GDM1 (cell line): ENCODE data around the gene CPN1.
A peak's percentile ranks its signal among the peaks of the same experiment; 100 is the strongest.
"Not testable (repeated sequence)": the region's sequence is repeated elsewhere in the genome, so short reads cannot be mapped to it uniquely, and the experiment has no call there.

ENCODE experiments used
- DNase-seq: peaks from one replicate; lab custom pipeline; 2025; lab: John Stamatoyannopoulos, UW

The CPN1 gene

DNA sequence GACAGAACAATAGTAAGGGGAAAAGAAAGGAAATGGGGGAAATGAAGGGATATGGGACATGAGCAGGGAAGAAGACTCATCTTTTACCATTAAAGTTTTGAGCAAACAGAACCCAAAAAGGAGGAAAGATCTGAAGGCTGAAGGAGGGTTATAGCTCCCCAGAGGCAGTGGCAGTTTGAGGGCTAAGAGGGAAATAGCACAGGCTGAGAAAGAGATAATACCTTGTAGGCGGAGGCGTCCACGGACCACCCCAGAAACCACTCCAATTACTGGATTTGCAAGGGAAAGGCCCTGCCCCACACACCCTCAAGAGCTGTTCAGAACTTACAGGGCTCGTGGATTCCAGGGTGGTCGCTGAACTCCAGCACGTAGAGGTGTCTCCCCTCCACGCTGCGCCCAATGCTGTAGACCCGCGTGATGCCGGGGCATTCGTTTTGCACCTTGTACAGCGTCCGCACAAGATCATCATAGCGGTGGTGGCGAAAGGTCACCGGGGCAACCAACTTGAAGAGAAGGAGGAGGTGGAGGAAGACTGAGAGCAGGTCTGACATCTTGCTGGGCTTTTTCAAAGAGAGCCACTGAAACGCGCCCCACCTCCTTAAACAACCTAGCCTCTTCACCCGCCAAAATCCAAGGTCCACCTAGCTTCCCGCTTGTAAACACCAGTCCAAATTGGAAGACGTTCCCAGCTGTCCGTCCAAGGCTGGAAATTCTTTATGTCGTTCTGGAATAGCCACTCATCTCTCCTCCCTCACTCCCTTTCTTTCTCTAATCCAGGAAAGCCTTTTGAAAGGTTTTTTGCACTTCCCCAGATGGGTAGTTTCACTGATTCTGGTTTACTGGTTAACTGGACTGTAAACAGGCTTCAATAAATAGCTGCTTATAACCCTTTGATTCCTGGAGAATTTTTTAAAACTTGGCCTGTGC is at the start of gene CPN1:
CPN1 (minus strand) TSS at position 795 of the 927 bp plus-strand sequence; CDS start at position 551, 244 bp downstream.
- no peak for DNase-seq

DNA sequence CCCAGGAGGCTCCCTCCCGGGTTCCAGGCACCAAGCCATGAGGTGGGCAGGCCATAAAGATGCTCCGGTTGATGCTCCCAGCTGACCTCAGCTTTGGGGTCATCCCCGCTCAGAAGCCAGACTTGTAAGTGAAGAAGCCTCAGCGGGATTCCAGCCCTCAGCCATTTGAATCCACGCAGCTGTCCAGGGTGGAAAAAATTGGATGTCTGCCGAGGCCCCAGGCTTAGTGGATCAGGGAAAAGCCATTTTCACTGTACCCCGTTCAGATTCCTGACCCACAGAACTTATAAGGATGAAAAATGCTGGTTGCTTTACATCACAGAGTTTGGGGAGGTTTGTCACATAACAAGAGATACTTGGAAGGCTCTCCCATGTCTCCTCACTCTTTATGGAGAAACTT is 49.2 kb upstream of the CPN1 start:
- DNase-seq, result no peak

DNA sequence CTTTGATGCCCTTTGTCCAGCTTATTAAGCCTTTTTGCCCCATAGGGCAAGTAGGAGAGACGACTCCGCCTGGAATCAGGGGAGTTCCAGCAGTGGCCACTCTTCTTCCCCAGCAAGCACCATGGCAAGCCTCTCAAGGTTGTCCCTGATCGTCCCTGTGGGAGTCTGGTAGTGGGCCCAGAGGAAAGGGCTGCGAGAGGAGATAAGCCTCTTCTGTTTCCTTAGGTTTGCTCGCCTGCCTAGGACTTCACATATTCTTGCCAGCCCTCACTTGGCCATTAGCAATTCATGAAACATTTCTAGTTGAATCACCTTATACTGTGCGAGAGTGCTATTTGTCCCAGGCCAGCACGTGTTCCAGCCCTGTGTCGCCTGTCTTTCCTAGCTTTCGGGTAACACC is 47.8 kb upstream of the CPN1 start:
- DNase-seq, result no peak

DNA sequence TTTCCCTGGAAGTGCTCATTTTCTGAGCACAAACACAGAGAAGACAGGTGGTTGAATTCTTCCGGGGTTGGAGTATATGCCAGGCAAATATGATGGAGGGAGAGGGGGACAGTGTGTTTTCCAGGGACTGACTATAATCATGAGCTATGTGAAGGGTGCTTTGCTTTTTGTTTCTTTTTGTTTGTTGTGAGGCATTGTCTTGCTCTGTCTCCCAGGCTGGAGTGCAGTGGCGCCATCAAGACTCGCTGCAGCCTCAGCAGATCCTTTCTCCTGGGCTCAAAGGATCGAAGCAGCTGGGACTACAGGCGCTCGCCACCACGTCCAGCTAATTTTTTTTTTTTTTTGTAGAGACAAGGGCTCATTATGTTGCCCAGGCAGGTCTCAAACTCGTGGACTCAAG is 47.3 kb upstream of the CPN1 start:
- DNase-seq, result no peak

DNA sequence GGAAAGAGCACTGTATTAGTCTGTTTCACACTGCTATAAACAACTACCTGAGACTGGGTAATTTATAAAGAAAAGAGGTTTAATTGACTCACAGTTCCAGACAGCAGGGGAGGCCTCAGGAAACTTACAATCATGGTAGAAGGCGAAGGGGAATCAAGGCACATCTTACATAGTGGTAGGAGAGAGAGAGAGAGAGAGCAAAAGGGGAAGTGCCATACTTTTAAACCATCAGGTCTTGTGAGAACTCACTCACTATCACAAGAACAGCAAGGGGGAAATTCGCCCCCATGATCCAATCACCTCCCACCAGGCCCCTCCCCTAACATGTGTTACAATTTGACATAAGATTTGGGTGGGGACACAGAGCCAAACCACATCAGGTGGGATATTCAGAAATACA is 43.7 kb upstream of the CPN1 start:
- DNase-seq, result not testable (repeated sequence)

DNA sequence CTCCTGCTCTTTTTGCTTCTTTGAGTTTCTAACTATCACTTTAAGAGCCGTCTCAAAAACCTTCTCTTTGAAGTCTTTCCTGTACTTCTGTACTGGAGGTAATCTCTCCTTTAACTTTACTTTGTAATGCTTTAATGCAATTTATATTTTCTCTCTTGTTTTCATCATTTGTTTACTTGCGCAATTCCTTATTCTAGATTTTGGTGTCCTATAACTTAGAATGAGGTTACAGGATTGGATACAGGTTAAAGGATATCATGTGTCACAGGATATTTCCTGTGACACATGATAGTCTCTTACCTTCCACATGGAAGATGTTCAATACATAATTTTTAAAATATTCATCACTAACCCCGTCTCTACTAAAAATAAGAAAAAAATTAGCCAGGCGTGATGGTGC is 42.4 kb upstream of the CPN1 start:
- no peak for DNase-seq

DNA sequence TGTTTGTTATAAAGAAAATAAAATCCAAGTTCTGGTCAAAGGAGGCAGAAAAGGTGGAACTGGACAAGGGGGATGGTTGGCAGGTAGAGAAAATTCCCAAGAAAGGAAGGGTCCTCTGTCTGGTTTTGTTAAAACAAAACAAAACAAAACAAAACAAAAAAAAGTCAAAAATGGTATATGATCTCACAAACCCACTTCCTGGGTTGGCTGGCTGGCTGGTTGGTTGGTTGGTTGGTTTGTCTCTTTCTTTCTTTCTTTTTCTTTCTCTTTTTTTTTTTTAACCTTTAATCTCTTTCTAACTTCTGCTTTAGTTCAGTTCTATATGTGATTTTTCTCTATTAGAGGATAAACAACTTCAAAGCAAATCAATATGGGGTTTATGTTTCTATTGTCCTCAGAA is 41.1 kb upstream of the CPN1 start:
- DNase-seq, result no peak

DNA sequence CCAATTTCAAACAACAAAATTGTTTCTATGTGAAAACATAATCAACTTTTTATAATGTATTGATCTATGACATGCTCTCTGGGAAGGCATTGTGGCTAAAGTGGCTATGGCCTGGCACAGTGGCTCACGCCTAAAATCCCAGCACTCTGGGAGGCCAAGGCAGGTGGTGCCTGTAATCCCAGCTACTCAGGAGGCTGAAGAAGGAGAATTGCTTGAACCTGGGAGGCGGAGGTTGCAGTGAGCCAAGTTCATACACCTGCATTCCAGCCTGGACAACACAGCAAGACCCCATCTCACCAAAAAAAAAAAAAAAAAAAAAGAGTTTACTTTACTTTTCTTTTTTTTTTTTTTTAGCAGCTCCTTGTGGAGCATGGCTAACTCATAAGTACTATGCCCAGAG is 38.9 kb upstream of the CPN1 start:
- DNase-seq, result no peak

DNA sequence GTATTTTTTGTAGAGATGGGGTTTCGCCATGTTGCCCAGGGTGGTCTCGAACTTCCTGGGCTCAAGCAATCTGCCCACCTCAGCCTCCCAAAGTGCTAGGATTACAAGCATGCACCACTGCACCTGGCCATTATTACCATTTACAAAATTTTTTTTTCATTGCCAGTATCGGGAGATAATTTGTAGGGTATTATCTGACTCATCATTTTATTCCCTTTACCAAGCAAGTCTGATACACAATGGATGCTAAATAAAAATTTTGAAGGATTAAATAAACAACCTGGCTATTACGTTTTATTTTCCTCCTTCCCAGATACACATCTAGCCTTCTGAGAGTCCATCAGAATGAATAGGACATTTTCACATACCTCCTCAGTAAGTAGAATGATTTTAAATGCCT is 38.1 kb upstream of the CPN1 start:
- no peak for DNase-seq

DNA sequence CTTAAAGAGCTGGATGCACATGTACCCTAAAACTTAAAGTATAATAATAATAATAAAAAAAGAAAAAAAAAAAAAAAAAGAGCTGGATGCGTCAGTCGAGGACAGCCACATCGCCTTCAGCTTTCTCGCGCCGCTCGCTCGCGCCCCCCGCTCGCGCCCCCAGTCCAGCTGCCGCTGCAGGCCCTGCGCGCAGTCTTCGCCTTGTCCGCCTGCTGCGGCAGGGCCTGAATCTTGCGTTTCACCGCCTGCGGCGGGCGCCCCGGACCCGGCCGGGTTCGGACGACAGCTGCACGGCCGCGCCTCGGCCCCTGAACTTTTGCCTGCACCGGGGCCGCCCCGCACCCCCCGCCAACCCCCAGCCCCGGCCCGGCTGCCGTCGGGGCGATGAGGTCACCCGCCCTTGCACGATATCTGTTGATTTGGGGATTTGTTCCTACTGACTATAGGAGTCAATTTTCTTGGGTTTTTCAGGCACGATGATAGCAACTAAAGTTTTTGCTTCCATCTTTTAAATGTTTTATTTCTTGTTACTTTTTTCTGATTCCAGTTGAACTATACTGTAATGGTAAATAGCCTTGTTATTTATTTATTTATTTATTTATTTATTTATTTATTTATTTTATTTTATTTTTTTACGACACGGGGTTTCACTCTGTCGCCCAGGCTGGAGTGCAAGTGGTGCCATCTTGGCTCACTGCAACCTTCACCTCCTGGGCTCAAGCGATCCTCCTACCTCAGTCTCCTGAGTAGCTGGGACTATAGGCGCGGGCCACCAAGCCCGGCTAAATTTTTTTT is 33.5 kb upstream of the CPN1 start:
- DNase-seq, result no peak

DNA sequence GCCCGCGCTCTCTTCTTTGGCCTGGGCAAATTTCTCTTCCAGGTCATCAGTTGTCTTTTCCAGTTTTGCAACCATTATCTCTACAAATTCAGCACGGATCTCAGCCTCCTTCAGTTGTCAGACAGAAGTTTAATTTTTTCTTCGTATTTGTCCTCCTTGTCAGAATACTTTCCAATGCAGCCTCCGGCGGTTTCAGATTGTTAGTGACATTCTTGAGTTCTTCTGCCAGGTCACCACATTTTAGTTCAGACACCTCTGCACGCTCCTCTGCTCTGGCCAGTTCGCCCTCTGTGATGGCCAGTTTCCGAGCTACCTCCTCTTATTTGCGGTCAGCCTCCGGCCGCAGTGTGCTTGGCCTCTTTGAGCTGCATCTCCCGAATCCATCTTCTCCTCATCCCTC is 32.8 kb upstream of the CPN1 start:
- DNase-seq, result no peak

DNA sequence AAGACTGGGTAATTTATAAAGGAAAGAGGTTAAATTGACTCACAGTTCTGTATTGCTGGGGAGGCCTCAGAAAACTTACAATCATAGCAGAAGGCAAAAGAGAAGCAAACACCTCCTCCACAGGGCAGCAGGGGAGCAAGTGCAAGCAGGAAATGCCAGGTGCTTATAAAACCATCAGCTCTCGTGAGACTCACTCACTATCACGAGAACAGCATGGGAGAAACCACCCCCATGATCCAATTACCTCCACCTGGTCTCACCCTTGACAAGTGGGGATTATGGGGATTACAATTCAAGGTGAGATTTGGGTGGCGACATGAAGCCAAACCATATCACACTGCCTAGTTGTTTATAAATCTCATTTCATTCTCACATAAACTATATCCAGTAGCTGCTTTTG is 28.0 kb upstream of the CPN1 start:
- no peak for DNase-seq

DNA sequence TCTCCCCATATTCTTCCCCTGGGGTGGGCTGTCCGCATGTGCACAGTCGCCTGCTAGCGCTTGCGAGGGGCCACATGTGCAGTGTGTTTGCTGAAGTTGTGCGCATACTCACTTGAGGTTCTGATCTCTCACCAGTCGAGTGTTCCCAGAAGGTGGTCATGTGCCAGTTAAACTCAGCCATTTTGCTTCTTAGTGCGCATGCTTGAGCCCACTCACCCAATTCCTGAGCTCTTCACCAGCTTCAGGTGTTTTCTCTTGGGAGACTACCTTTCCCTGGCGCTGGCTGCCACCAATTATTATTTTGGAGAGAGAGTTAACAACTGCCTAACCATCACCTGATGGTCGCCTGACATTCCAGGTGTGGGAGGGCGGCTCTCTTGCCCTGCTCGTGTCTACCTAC is 25.2 kb upstream of the CPN1 start:
- no peak for DNase-seq

DNA sequence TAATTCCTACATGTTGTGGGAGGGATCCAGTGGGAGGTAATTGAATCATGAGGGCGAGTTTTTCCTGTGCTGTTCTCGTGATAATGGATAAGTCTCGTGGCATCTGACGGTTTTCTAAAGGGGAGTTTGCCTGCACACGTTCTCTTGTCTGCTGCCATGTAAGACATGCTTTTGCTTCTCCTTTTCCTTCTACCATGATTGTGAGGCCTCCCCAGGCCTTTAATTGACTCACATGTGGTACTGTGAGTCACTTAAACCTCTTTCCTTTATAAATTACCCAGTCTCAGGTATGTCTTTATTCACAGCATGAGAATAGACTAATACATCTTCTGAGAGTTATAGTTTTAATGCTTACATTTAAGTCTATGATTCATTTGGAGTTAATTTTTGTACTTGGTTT is 22.6 kb upstream of the CPN1 start:
- no peak for DNase-seq

DNA sequence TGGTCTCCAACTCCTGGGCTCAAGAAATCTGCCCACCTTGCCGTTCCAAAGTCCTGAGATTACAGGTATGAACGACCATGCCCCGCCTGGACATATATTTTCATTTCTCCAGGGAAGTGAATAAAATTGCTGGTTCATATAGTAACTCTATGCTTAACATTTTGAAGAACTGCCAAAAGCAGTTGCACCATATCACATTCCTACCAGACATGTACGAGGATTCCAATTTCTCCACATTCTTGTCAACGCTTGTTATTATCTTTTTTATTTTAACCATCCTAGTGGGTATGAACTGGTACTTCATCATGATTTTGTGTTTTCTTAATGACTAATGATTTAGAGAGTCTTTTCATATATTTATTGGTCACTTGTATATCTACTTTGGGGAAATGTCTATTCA is 21.9 kb upstream of the CPN1 start:
- no peak for DNase-seq

DNA sequence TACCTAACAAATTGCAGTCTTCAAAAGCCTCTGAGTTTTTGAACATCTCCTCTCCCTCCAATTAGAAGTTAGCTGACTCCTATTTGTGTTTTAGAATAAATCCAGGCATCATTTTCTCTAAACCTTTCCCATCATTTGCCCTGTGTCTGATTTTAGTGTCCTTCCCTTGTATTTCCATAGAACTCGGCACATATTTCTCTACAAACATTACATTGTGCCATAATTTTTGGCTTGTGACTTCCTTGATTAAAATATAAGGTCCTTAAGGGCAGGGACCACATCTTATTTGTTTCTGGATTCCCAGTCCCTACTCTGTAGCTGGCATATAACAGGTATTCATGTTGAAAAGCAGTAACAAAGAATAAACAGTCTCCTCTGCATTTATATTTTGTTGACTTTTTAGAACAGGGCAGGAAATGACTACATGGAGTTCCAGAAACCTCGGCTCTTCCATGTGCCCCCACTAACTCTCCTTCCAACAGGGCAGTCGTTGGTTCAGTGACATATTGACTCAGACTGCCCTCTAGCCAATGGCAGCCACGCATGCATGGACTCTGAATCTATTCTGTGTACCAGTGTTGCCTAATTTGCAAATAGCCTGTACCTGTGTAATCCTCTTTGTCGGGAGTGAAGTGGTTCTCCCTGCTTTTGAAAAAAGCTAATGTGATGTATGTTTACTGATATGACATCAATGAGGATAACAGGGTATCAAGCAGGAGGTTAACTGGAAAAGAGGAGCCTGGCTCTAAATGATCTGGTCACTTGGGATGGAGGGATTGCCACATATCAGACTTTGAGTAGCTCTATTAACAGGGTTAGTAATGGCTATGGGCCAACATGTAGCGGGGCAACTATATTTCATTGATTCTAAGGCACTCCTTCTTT is 19.8 kb upstream of the CPN1 start:
- DNase-seq, result no peak

DNA sequence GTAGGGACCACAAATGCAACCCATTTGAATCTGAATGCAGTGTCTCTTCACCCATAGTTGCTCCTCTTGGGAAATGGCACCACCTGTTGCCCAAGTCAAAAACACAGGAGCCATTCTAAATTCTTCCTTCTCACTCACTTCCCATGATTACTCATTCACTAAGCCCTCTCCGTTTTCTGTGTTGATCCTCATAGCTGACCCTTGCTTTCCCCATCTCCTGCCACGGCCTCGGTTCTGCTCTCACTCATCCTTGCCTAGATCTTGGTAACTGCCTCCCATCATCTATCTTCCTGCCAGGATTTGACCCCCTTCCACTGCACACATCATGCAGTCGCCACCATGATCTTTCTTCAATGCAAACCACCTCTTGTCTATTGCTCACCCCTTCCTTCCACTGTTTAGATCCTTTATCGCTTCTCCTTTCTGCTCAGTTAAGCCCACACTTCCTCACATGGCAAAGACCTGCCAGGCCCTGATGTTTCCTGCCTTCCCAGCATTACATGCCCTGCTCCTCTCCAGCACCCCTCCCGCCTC is 19.0 kb upstream of the CPN1 start:
- DNase-seq, result peak; percentile 46

DNA sequence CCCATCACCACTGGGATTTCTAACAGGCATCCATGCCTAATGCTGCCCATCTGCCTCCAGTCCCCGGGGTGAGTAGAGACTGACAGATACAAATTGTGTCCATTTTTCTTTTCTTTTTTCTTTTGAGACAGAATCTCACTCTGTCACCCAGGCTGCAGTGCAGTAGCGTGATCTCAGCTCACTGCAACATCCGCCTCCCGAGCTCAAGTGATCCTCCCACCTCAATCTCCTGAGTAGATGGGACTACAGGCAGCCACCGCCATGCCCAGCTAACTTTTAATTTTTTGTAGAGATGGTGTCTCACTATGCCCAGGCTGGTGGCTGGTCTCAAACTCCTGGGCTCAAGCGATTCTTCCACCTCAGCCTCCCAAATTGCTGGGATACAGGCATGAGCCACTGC is 7.6 kb upstream of the CPN1 start:
- no peak for DNase-seq

DNA sequence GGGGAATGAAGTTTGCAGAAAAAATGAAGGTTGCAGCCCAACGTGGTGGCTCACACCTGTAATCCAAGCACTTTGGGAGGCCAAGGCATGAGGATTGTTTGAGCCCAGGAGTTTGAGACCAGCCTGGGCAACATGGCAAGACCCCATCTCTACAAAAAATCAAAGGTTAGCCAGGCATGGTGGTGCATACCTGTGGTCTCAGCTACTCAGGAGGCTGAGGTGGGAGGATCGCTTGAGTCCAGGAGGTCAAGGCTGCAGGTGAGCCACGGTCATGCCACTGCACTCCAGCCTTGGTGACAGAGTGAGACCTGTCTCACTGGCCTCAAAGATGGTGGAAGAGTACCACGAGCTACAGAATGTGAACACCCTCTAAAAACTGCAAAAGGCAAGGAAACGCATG is 5.0 kb upstream of the CPN1 start:
- DNase-seq, result not testable (repeated sequence)

DNA sequence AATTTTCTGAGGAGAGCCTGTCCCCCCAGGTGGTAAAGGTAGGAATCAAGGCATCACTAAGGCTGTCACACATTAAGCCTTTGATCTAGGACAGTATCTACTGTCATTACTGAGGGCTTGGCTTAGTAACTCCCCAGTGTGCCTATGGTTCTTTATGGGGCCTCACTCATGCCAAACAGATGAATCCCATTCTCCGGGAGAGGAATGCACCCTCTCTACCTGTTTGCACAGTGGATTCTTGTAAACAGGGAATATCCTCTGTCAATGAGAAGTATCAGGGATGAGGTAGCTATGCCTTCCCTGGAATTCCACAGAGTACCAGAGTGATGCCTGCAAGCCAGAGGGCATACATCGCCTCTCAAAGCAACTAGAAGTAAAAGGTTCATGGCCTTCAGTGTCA is 3.9 kb upstream of the CPN1 start:
- DNase-seq, result no peak

DNA sequence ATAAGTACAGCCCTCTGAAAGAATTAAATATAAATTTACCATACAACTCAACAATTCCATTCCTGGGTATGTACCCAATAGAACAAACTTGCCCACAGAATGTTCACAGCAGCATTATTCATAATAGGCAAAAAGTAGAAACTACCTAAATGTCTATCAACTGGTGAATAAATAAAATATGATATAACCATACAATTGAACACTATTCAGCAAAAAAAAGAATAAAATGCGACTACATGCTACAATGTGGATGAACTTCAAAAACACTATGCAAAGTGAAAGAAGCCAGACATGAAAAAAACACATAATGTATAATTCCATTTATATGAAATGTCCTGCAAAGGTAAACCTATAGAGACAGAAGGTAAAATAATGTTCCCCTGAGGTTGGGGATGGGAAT is 2.0 kb upstream of the CPN1 start:
- no peak for DNase-seq

DNA sequence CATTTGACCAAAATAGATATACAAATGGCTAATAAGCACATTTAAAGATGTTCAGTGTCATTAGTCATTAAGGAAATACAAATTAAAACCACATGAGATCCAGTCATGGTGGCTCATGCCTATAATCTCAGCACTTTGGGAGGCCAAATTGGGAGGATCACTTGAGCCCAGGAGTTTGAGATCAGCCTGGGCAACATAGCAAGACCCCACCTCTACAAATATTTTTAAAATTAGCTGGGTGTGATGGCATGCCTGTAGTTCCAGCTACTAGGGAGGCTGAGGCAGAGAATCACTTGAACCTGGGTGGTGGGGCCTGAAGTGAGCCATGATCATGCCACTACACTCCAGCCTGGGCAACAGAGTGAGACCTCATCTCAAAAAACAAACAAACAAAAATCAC is 607 bp upstream of the CPN1 start:
- DNase-seq, result not testable (repeated sequence)
